Fibroblast of villous mesenchyme (primary cell): Measurements from ENCODE around the gene BRINP3. TPM values are rescaled to one million over a fixed set of nuclear protein-coding genes. Genes with fewer than 3 reads are reported as not detected.

Source experiments
- DNase-seq: peaks from one replicate; pipeline ENCODE4 v3.0.0-alpha.2; 2010; ENCODE audit warnings: low read depth
- H3K4me3 ChIP-seq: 2 replicates; pipeline ENCODE4 v1.5.1; 2011; ENCODE audit warnings: low read depth, mild to moderate bottlenecking, low read length
- CTCF ChIP-seq: IDR thresholded peaks from 2 replicates; pipeline ENCODE4 v1.5.1; 2012; ENCODE audit warnings: low read depth, mild to moderate bottlenecking, low read length; ENCODE audit not compliant: insufficient read depth
- total RNA-seq: library from RNA; depleted of rRNA; stranded (reverse); fragments of >200 nt; gene quantifications from 2 replicates; pipeline ENCODE4 v1.2.3, GENCODE V29; 2012

BRINP3 gene
- total RNA-seq, 1 donor = not detected

DNA sequence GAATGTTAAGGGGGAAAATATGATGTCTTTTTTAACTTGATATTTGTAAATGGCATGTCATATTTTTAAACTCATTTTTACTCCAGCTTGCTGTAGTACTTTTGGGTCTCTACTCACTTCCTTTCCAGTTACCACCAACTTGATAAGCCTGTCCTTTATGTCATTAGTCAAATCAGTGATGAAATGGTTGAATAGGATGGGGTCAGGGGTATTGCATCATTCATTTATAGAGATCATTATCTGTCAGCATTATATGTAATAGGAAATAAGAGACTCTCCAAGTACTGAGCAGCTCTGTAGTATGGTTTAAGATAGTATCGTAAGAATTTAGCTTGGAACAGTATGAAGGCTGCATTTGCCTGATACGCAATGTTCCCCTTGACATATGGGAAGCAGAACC, 227.3 kb downstream of the BRINP3 start:
- H3K4me3 ChIP-seq = no peak overlapping the region
- TF ChIP-seq CTCF = no peak
- no peak for DNase-seq

DNA sequence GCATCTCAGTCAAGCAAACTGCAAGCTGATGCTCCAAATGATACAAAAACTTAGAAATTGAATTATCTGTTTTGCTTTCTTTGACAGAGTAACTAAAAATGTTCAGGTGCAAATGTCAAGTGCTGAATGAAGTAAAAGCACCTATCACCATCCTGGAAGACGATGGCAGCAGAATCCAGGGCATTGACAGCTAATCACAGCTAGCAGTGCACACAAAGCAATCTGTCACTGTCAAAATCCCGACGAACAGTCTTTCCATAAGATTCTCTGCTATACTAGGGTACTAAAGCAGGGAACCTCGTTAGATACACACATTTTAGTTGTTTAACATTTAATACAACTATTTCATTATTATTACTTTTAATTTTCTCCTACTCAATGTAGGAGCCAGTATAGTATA, 233.3 kb downstream of the BRINP3 start:
- H3K4me3 ChIP-seq = no peak overlapping the region
- DNase-seq = no peak
- TF ChIP-seq CTCF = no peak

DNA sequence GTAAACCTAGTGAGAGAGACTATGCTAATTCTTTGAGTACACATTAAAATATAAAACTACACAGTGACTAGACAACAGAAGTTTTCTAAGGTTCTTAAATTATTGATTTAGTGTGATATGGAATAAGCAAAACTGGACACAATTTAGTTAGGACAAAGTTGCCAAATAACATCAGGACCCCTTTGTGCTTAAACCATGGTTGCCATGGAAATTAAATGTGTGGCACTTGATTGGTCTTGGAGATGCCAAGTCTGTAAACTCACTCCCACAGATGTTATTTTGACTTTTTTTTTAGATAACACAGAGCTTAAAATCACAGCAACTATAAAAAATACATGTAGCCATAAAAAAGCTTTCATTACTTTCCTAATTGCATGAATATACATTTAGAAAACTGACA, 234.6 kb downstream of the BRINP3 start:
- no peak for TF ChIP-seq CTCF
- DNase-seq = no peak
- no peak overlapping the region for H3K4me3 ChIP-seq

DNA sequence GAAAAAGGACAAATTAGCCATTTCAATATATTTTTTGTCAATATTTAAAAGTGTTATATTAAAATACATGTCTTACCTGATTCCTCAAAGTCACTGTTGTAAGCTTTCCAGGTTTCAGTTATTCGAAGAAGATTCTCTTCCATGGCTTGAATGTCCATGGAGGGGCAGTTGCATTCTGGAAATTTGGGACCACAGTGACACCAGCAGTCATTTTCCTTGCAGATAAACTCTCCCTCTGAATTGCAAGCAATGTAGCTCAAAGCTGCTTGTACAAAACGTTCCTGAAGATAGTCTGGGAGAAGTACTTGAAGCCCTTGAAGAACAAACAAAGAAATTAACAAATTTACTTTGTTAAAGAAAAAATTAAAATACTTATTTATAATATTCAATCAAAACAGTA, 251.7 kb downstream of the BRINP3 start:
- no peak overlapping the region for H3K4me3 ChIP-seq
- DNase-seq = no peak
- no peak for TF ChIP-seq CTCF

DNA sequence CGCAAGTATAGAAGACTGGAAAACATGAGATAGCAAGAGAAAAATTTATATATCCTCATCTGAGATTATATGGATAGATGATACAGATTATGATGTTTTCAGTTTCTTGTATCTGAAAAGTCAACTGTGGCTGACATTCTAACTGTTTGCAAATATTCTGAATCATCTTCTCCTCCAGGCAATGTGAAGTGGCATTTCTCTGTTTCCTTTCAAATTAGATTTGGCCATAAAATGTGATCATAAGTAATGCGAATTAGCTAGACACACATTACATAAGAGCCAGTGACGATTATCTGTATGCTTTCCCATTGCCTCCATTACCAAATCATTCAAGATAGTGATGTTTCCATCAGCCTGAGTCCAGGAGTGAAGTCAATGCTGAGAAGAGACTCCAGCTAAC, 265.2 kb downstream of the BRINP3 start:
- TF ChIP-seq CTCF = no peak
- H3K4me3 ChIP-seq = no peak overlapping the region
- DNase-seq = no peak

GRCh38 chr1:190207733-190208132, 269.9 kb downstream of the BRINP3 start:
- TF ChIP-seq CTCF = no peak
- DNase-seq = no peak
- H3K4me3 ChIP-seq = no peak overlapping the region

- H3K4me3 ChIP-seq = no peak overlapping the region
- no peak for TF ChIP-seq CTCF
- DNase-seq = no peak
Observed at GRCh38 chr1:190205713-190206112, 272.0 kb downstream of the BRINP3 start.
